ENCODE data around the gene HCAR3. TPM values are rescaled to one million over a fixed set of nuclear protein-coding genes. Genes with fewer than 3 reads are reported as not detected.
"Not testable (repeated sequence)": the region's sequence is repeated elsewhere in the genome, so short reads cannot be mapped to it uniquely, and the experiment has no call there.

The HCAR3 gene
- total and polyA plus RNA-seq, 7 donors = 0.14 to 0.69 (median 0.64) TPM; not detected in 3

DNA sequence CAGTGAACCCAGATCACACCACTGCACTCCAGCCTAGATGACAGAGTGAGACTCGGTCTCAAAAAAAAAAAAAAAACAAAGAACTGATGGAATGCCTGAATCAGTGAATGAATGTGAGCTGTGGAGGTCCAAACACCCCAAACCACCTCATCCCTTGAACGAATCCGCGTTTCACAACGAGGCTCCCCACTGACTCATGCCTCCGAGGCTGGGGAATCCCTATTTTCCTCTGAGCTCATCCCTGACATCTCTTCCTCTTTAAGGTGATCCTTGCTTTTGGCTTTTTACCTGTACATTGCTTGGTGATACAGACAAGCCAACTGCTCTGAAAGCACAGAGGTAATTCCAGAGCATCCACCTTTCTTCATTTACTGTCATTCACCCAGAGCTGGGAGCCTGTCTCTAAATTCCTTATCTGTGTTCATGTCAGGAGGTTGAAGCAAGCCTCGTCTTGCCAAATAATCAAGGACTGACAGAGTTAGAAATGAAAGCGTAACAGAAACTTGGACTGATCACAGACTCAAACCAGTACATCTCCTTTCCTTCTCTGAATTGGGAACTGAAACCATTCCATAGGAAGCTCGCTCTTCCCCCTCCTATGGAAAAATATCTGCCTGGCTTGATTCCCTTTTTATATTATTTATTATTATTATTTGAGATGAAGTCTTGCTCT, 16.4 kb downstream of the HCAR3 start:
- DNase-seq; H3K4me1 ChIP-seq; intact Hi-C loops (cut with DNase I); H3K4me3 ChIP-seq; H3K9me3 ChIP-seq; H3K27me3 ChIP-seq; H3K36me3 ChIP-seq; H3K27ac ChIP-seq: not testable (repeated sequence)
- WGBS, 2 donors = 87% methylated on average over 2 of the region's 9 CpGs; no CpG with 5 or more reads in 1 of the 2 donors

DNA sequence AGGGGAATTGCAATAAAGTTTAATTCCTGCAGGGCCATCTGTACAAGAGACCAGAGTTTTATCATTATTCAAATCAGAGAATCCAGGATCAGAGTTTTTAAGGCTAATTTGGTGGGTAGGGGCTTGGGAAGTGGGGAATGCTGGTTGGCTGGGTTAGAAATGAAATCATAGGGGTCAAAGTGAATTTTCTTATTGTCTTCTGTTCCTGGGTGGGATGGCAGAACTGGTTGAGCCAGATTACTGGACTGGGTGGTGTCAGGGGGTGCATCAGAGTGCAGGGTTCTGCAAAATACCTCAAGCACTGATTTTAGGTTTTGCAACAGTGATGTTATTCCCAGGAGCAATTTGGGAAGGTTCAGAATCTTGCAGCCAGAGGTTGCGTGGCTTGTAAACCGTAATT, 19.7 kb downstream of the HCAR3 start:
- H3K27me3 ChIP-seq; H3K4me3 ChIP-seq; intact Hi-C loops (cut with DNase I); H3K36me3 ChIP-seq; H3K4me1 ChIP-seq; H3K9me3 ChIP-seq; H3K27ac ChIP-seq; DNase-seq: not testable (repeated sequence)
- 82 to 90% methylated on average over 2 of the region's 2 CpGs for WGBS, 2 donors

DNA sequence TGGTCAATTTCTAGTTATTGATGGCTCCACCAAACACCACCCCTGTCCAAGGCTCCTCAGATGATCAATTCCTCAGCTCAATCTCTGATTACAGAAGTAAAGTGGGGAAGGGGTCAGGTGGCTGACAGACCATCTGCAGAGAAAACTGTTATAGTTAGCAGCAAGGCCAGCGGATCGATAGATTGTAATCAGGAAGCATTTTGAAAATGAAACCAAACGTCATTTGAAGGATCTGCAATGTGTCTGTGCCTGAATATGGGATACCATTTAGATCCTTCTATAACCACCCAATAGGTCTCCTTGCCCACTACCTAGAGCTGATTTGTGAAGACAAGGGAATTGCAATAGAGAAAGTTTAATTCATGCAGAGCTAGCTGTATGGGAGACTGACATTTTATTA, 25.0 kb downstream of the HCAR3 start:
- no peak for DNase-seq
- no peaks in the 10 kb centered on the region for H3K27me3 ChIP-seq
- H3K27ac ChIP-seq = no peak overlapping the region
- WGBS, 2 donors = 79 to 86% methylated on average over 3 of the region's 3 CpGs
- H3K4me3 ChIP-seq = no peak overlapping the region
- H3K4me1 ChIP-seq = no peaks in the 10 kb centered on the region
- no peaks in the 10 kb centered on the region for H3K36me3 ChIP-seq
- TF ChIP-seq, protein P1, sequence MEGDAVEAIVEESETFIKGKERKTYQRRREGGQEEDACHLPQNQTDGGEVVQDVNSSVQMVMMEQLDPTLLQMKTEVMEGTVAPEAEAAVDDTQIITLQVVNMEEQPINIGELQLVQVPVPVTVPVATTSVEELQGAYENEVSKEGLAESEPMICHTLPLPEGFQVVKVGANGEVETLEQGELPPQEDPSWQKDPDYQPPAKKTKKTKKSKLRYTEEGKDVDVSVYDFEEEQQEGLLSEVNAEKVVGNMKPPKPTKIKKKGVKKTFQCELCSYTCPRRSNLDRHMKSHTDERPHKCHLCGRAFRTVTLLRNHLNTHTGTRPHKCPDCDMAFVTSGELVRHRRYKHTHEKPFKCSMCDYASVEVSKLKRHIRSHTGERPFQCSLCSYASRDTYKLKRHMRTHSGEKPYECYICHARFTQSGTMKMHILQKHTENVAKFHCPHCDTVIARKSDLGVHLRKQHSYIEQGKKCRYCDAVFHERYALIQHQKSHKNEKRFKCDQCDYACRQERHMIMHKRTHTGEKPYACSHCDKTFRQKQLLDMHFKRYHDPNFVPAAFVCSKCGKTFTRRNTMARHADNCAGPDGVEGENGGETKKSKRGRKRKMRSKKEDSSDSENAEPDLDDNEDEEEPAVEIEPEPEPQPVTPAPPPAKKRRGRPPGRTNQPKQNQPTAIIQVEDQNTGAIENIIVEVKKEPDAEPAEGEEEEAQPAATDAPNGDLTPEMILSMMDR (IDR thresholded peaks at IDR 0.05) = no peak
- TF ChIP-seq EP300 (IDR thresholded peaks at IDR 0.05) = no peak
- no peak for TF ChIP-seq POLR2A (IDR thresholded peaks at IDR 0.05)
- TF ChIP-seq POLR2AphosphoS5 (IDR thresholded peaks at IDR 0.05) = no peak
- H3K9me3 ChIP-seq = no peaks in the 10 kb centered on the region
- intact Hi-C loops (cut with DNase I) = no loop called here

DNA sequence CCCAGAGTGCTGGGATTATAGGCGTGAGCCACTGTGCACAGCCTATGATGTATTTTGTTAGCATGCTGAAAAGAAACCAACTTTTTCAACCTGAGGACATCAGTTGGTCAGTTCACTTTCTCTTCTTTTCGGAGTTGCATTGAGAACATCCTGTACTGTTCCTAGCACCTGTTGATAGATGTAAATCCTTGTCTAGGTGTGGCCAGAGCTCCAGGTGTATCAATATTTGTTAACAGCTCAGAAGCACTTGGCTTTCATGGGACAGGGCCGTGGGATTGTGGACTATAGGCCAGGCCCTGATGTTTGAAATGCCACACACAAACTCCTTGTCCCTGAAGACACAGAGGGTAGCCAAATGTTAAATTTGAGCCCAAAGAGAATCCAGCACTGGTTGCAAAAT, 28.3 kb downstream of the HCAR3 start:
- no peaks in the 10 kb centered on the region for H3K36me3 ChIP-seq
- DNase-seq = no peak
- H3K4me1 ChIP-seq = no peaks in the 10 kb centered on the region
- no peak overlapping the region for H3K4me3 ChIP-seq
- no peak for TF ChIP-seq EP300 (IDR thresholded peaks at IDR 0.05)
- TF ChIP-seq POLR2A (IDR thresholded peaks at IDR 0.05) = no peak
- TF ChIP-seq POLR2AphosphoS5 (IDR thresholded peaks at IDR 0.05) = no peak
- TF ChIP-seq, protein P1 (IDR thresholded peaks at IDR 0.05) = no peak
- intact Hi-C loops (cut with DNase I) = no loop called here
- no peaks in the 10 kb centered on the region for H3K9me3 ChIP-seq
- no peaks in the 10 kb centered on the region for H3K27me3 ChIP-seq
- 26 to 76% methylated on average over 3 of the region's 3 CpGs for whole genome bisulfite sequencing, 2 donors
- no peak overlapping the region for H3K27ac ChIP-seq

DNA sequence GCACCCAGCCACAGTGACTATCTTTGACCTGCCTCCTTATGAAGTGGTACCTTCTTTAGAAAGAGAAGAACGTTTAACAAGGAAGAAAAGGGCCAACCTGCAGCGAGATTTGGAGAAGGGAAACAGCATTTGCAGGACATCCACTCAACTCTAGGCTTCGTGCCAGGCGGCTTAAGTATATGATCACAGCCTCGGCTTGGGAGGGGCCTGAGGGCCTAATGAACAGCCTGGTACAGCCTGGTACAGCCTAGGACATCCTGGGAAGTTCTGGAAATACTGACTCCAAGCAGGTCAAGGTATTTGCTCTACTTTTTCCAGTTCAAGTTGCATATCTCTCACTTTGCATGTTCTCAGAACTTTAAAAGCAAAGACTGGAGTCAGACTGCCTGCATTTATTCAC, 29.5 kb downstream of the HCAR3 start:
- TF ChIP-seq EP300 (IDR thresholded peaks at IDR 0.05) (no peak), POLR2AphosphoS5 (IDR thresholded peaks at IDR 0.05) (no peak), POLR2A (IDR thresholded peaks at IDR 0.05) (no peak)
- TF ChIP-seq, protein P1 (IDR thresholded peaks at IDR 0.05) = no peak
- 10 to 54% methylated on average over 5 of the region's 5 CpGs for WGBS, 2 donors
- no peak overlapping the region for H3K4me3 ChIP-seq
- H3K27me3 ChIP-seq = no peaks in the 10 kb centered on the region
- intact Hi-C loops (cut with DNase I) = no loop called here
- H3K4me1 ChIP-seq = no peaks in the 10 kb centered on the region
- DNase-seq = no peak
- no peaks in the 10 kb centered on the region for H3K36me3 ChIP-seq
- no peaks in the 10 kb centered on the region for H3K9me3 ChIP-seq
- no peak overlapping the region for H3K27ac ChIP-seq

DNA sequence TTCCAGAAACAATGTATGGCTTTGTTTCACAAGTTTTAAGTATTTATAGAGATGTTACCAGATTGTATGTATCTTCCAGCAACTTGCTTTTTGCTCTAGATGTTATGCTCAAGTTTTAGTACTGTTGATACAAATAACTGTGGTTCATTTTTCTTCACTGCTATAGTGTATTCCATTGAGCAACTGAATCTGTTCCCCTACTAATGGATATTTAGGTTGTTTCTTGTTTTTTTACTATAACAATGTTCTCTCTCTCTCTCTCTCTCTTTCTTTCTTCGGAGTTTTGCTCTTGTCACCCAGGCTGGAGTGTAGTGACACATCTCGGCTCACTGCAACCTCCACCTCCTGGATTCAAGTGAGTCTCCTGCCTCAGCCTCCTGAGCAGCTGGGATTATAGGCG, 30.1 kb downstream of the HCAR3 start:
- Histone ChIP-seq H3K9me3 (no peaks in the 10 kb centered on the region), H3K36me3 (no peaks in the 10 kb centered on the region), H3K27me3 (no peaks in the 10 kb centered on the region), H3K4me1 (no peaks in the 10 kb centered on the region), H3K27ac (no peak overlapping the region), H3K4me3 (no peak overlapping the region)
- TF ChIP-seq POLR2AphosphoS5 (IDR thresholded peaks at IDR 0.05) = no peak
- TF ChIP-seq, protein P1 (IDR thresholded peaks at IDR 0.05) = no peak
- no peak for TF ChIP-seq POLR2A (IDR thresholded peaks at IDR 0.05)
- TF ChIP-seq EP300 (IDR thresholded peaks at IDR 0.05) = no peak
- WGBS, 2 donors = 84 to 92% methylated on average over 3 of the region's 3 CpGs
- DNase-seq = no peak
- intact Hi-C loops (cut with DNase I) = no loop called here

Measured in sigmoid colon (tissue), 7 donors.